Neural progenitor cell (in vitro differentiated cells): ENCODE data around the gene GCG. TPM values are rescaled to one million over a fixed set of nuclear protein-coding genes. Genes with fewer than 3 reads are reported as not detected.

ENCODE experiments used
- DNase-seq: peaks from one replicate; pipeline ENCODE4 v3.0.0-alpha.2; 2016; ENCODE audit warnings: low spot score
- H2AFZ ChIP-seq: fragments of 200-600 bp; sonication (generic); replicated peaks from 2 replicates; pipeline ENCODE4 v1.6.1; 2016; ENCODE audit warnings: antibody characterized with exemption
- H3F3A ChIP-seq: fragments of 200-600 bp; sonication (generic); 2 replicates; pipeline ENCODE4 v1.6.1; 2016; ENCODE audit warnings: antibody characterized with exemption, low read depth
- H3K27ac ChIP-seq: fragments of 200-600 bp; sonication (generic); 2 replicates; pipeline ENCODE4 v1.5.1; 2016; ENCODE audit warnings: mild to moderate bottlenecking
- H3K27me3 ChIP-seq: fragments of 200-600 bp; sonication (generic); 2 replicates; pipeline ENCODE4 v1.6.1; 2016; ENCODE audit warnings: mild to moderate bottlenecking, moderate library complexity
- H3K36me3 ChIP-seq: fragments of 200-600 bp; sonication (generic); 2 replicates; pipeline ENCODE4 v1.5.1; 2016
- H3K4me1 ChIP-seq: fragments of 200-600 bp; sonication (generic); 2 replicates; pipeline ENCODE4 v1.6.1; 2016; ENCODE audit warnings: mixed run types
- H3K4me2 ChIP-seq: fragments of 200-600 bp; sonication (generic); 2 replicates; pipeline ENCODE4 v1.6.1; 2016
- H3K4me3 ChIP-seq: fragments of 200-600 bp; sonication (generic); 2 replicates; pipeline ENCODE4 v1.5.1; 2016
- H3K79me2 ChIP-seq: fragments of 200-600 bp; sonication (generic); 2 replicates; pipeline ENCODE4 v1.6.1; 2016; ENCODE audit warnings: low read depth
- H3K9ac ChIP-seq: fragments of 200-600 bp; sonication (generic); 2 replicates; pipeline ENCODE4 v1.6.1; 2016
- H3K9me3 ChIP-seq: fragments of 200-600 bp; sonication (generic); 2 replicates; pipeline ENCODE4 v1.5.1; 2016; ENCODE audit warnings: low read depth
- H4K20me1 ChIP-seq: fragments of 200-600 bp; sonication (generic); 2 replicates; pipeline ENCODE4 v1.6.1; 2016; ENCODE audit warnings: low read depth
- H3K27ac Mint-ChIP-seq: 3 replicates; pipeline ENCODE4 v1.8.0; 2021; ENCODE audit warnings: mixed read lengths
- H3K27me3 Mint-ChIP-seq: 2 replicates; pipeline ENCODE4 v1.8.0; 2022; ENCODE audit warnings: low read depth, mild to moderate bottlenecking, inconsistent platforms, moderate library complexity, mixed read lengths; ENCODE audit not compliant: insufficient read depth
- H3K36me3 Mint-ChIP-seq: 3 replicates; pipeline ENCODE4 v1.8.0; 2021; ENCODE audit warnings: mixed read lengths
- H3K4me1 Mint-ChIP-seq: 3 replicates; pipeline ENCODE4 v1.8.0; 2021; ENCODE audit warnings: mixed read lengths
- H3K4me3 Mint-ChIP-seq: 3 replicates; pipeline ENCODE4 v1.8.0; 2021; ENCODE audit warnings: mild to moderate bottlenecking, moderate library complexity, mixed read lengths
- H3K9me3 Mint-ChIP-seq: 3 replicates; pipeline ENCODE4 v1.8.0; 2020; ENCODE audit warnings: mixed read lengths
- CTCF ChIP-seq: fragments of 200-600 bp; sonication (generic); IDR thresholded peaks from 2 replicates; pipeline ENCODE4 v1.5.1; 2017; ENCODE audit warnings: antibody characterized with exemption, mild to moderate bottlenecking
- EZH2 ChIP-seq: fragments of 200-600 bp; sonication (generic); IDR thresholded peaks from 2 replicates; pipeline ENCODE4 v1.6.1; 2017; ENCODE audit warnings: antibody characterized with exemption, mild to moderate bottlenecking, moderate library complexity
- EZH2phosphoT487 ChIP-seq: fragments of 200-600 bp; sonication (generic); IDR thresholded peaks from 2 replicates; pipeline ENCODE4 v1.6.1; 2017; ENCODE audit warnings: antibody characterized with exemption
- total RNA-seq: library from RNA; depleted of rRNA; stranded (reverse); fragments of >200 nt; gene quantifications from 2 replicates; pipeline ENCODE4 v1.2.3, GENCODE V29; 2015; ENCODE audit warnings: low replicate concordance

GCG gene
- total RNA-seq, 1 donor from 2014 or later: not detected

DNA sequence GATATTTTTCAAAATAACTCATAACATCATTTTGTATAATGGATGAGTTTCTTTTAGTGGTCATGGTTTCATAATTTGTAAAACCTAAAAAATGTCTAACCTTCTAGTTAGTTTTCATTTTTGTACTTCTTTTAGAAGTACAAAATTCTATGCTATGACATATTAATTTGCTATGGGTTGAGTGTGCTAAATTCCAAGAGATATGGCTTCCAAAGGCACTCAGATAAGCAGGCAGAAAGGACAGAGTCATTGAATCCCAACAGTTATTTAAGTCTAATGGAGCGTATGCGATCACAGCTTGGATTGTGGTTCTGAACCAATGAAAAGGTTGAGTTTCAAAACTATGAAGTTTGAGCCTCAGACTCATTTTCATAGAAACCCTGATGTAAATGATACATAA lies 37.0 kb downstream of the GCG start:
- no peaks in the 10 kb centered on the region for H3K36me3 ChIP-seq
- Mint-ChIP-seq H3K4me3 (no peak overlapping the region), H3K36me3 (no peaks in the 10 kb centered on the region), H3K27ac (no peak overlapping the region), H3K9me3 (peaks cover 11% of the 10 kb centered on the region), H3K4me1 (peaks cover 8% of the 10 kb centered on the region), H3K27me3 (peaks cover 5% of the 10 kb centered on the region)
- H3K4me1 ChIP-seq: peaks cover 9% of the 10 kb centered on the region
- H3K9me3 ChIP-seq: no peaks in the 10 kb centered on the region
- no peaks in the 10 kb centered on the region for H4K20me1 ChIP-seq
- H3K9ac ChIP-seq: no peak overlapping the region
- H3F3A ChIP-seq: no peaks in the 10 kb centered on the region
- H2AFZ ChIP-seq: no peak overlapping the region
- no peak overlapping the region for H3K4me2 ChIP-seq
- DNase-seq: no peak
- no peak overlapping the region for H3K27ac ChIP-seq
- no peaks in the 10 kb centered on the region for H3K27me3 ChIP-seq
- H3K4me3 ChIP-seq: no peak overlapping the region
- no peaks in the 10 kb centered on the region for H3K79me2 ChIP-seq
- TF ChIP-seq EZH2phosphoT487: no peak
- no peak for TF ChIP-seq EZH2
- TF ChIP-seq CTCF: no peak

DNA sequence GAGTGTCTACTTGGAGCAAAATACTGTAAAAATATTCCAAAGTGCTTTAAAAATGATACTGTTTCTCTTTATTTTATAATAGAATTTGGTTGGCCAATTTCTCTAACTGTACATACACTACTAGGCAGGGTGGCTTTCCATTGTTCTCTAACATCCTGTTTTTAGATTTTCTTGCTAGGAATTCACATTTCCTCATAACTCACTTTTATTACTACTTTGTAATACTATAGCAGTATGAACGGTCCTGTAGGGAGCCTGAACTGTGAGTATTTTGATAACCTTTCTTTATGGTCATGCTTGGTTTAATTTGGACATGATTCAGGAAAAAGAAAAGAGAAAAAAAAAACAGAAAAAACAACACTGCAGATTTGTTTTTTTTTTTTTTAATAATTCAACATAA lies 37.8 kb downstream of the GCG start:
- peaks cover 6% of the 10 kb centered on the region for H3K4me1 ChIP-seq

DNA sequence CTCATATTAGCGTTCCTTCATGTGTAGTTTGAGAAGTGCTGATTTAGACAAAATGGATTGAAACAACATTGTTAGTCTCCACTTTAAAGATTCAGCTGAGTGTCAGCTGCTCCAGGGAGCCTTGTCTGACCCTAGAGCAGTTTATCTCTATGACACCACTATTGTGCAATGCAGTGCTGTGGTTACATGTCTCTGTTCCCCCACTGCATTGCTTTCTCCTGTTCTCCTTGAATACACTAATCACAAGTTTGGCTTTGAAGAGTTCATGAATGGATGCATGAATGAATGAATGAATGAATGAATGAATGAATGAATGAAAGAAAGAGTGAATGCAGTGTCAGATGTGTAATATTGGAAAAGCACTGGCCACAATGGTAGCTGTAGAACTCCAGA lies 38.3 kb downstream of the GCG start:
- Histone ChIP-seq H3K27ac (no peak overlapping the region), H3K79me2 (no peaks in the 10 kb centered on the region), H3K9ac (no peak overlapping the region), H3K27me3 (no peaks in the 10 kb centered on the region), H4K20me1 (no peaks in the 10 kb centered on the region), H3K4me1 (peaks cover 6% of the 10 kb centered on the region), H3F3A (no peaks in the 10 kb centered on the region), H3K4me2 (no peak overlapping the region), H3K9me3 (no peaks in the 10 kb centered on the region), H2AFZ (no peak overlapping the region), H3K4me3 (no peak overlapping the region), H3K36me3 (no peaks in the 10 kb centered on the region)
- Mint-ChIP-seq H3K27me3 (peaks cover 5% of the 10 kb centered on the region), H3K4me3 (no peak overlapping the region), H3K27ac (no peak overlapping the region), H3K4me1 (peaks cover 8% of the 10 kb centered on the region), H3K36me3 (no peaks in the 10 kb centered on the region), H3K9me3 (peaks cover 11% of the 10 kb centered on the region)
- DNase-seq: no peak
- TF ChIP-seq CTCF (no peak), EZH2 (no peak), EZH2phosphoT487 (no peak)

More for the DNA sequence above, 37.8 kb downstream of the GCG start:
- H3K79me2 ChIP-seq: no peaks in the 10 kb centered on the region
- H3F3A ChIP-seq: no peaks in the 10 kb centered on the region
- H2AFZ ChIP-seq: no peak overlapping the region
- H3K4me3 ChIP-seq: no peak overlapping the region
- H3K36me3 ChIP-seq: no peaks in the 10 kb centered on the region
- peaks cover 11% of the 10 kb centered on the region for H3K9me3 Mint-ChIP-seq
- H3K27me3 ChIP-seq: no peaks in the 10 kb centered on the region
- no peaks in the 10 kb centered on the region for H3K9me3 ChIP-seq
- peaks cover 5% of the 10 kb centered on the region for H3K27me3 Mint-ChIP-seq
- DNase-seq: no peak
- H4K20me1 ChIP-seq: no peaks in the 10 kb centered on the region
- no peak overlapping the region for H3K4me2 ChIP-seq
- no peaks in the 10 kb centered on the region for H3K36me3 Mint-ChIP-seq
- H3K4me3 Mint-ChIP-seq: no peak overlapping the region
- no peak overlapping the region for H3K27ac Mint-ChIP-seq
- H3K4me1 Mint-ChIP-seq: peaks cover 8% of the 10 kb centered on the region
- no peak overlapping the region for H3K9ac ChIP-seq
- TF ChIP-seq EZH2 (no peak), CTCF (no peak)
- no peak overlapping the region for H3K27ac ChIP-seq
